ENCODE measurements around the gene ADAMTSL1. TPM values are rescaled to one million over a fixed set of nuclear protein-coding genes. Genes with fewer than 3 reads are reported as not detected.

The ADAMTSL1 gene
- polyA plus RNA-seq, 2 of the 4 experiments (the other 2 are of a cell fraction): 0.03 TPM; not detected in 1

- ChIA-PET POLR2A (no interaction called here), CTCF (no interaction called here)
- H3K4me1 ChIP-seq: no peaks in the 10 kb centered on the region
- no peaks in the 10 kb centered on the region for H3K9me3 ChIP-seq
- ATAC-seq (no peak), DNase-seq (ENCODE audit: low read depth in 1 of 2, low spot score in 1 of 2) (no peak), FAIRE-seq (no peak)
- no peak overlapping the region for H3K4me2 ChIP-seq
- H3K27ac ChIP-seq: no peak overlapping the region
- TF ChIP-seq, protein P1, sequence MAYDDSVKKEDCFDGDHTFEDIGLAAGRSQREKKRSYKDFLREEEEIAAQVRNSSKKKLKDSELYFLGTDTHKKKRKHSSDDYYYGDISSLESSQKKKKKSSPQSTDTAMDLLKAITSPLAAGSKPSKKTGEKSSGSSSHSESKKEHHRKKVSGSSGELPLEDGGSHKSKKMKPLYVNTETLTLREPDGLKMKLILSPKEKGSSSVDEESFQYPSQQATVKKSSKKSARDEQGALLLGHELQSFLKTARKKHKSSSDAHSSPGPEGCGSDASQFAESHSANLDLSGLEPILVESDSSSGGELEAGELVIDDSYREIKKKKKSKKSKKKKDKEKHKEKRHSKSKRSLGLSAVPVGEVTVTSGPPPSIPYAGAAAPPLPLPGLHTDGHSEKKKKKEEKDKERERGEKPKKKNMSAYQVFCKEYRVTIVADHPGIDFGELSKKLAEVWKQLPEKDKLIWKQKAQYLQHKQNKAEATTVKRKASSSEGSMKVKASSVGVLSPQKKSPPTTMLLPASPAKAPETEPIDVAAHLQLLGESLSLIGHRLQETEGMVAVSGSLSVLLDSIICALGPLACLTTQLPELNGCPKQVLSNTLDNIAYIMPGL (CRISPR knock-in tag; IDR thresholded peaks at IDR 0.05; ENCODE audit: borderline replicate concordance): no peak
- TF ChIP-seq POLR2A (IDR thresholded peaks at IDR 0.05; ENCODE audit: low read length) (no peak), GATA3 (IDR thresholded peaks at IDR 0.05; ENCODE audit: borderline replicate concordance) (no peak), MAX (IDR thresholded peaks at IDR 0.05) (no peak), BHLHE40 (IDR thresholded peaks at IDR 0.05; ENCODE audit: low read depth, low read length) (no peak), NR3C1 (IDR thresholded peaks at IDR 0.05) (no peak), CBX2 (IDR thresholded peaks at IDR 0.05; ENCODE audit: borderline replicate concordance, low read depth) (no peak), MYC (IDR thresholded peaks at IDR 0.05; ENCODE audit: borderline replicate concordance, low read length) (no peak), EP300 (IDR thresholded peaks at IDR 0.05) (no peak), HOXB13 (CRISPR knock-in tag; IDR thresholded peaks at IDR 0.05; ENCODE audit: low read depth) (no peak), CHD4 (IDR thresholded peaks at IDR 0.05; ENCODE audit: borderline replicate concordance) (no peak), HES2 (IDR thresholded peaks at IDR 0.05) (no peak), RCOR1 (IDR thresholded peaks at IDR 0.05; ENCODE audit: low read depth, low read length) (no peak), CBX8 (IDR thresholded peaks at IDR 0.05) (no peak), FOSB (CRISPR knock-in tag; IDR thresholded peaks at IDR 0.05) (no peak)
- H3K4me3 ChIP-seq: no peak overlapping the region
- WGBS (ENCODE audit: missing lambda C conversion rate): 33% methylated on average over 5 of the region's 5 CpGs
These were observed 233.1 kb downstream of the ADAMTSL1 start for GRCh38 chr9:18707061-18707461.

DNA sequence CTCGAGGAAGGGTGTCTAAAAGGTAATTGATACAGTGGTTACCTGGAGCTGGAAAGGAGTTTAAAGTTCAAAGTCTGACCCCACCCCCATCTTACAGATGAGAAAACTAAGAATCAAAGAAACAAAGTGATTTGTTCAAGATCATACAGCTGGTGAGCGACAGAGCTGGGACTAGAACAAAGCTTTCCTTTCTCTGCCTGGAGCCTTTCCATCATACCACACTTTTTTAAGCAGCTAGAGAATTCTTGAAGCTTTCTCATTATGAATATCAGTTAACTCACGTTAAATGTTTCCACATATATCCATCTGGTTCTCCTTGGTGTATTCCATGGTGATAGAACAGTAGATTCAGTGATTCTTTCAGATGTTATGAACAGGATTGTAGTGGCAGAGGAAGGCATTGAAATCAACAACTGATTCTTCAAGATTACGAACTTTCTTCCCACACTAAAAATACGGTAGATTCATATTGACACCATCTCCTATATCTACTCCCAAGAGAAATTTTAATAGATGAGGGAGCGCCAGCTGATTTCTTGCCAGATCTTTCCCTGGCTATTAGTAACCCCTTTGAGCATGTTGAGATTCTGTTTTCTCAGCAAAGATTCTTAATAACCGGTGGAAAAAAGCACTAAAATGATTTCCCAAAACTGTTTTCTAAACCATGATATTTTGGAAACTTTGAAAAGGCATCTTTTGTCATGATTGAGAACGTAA is 233.7 kb downstream of the ADAMTSL1 start:
- no peak for TF ChIP-seq FOXS1 (CRISPR knock-in tag; IDR thresholded peaks at IDR 0.05)
- no peak for TF ChIP-seq HEYL (CRISPR knock-in tag; IDR thresholded peaks at IDR 0.05)
- H3K9me3 ChIP-seq: no peaks in the 10 kb centered on the region
- H3K4me1 ChIP-seq: no peaks in the 10 kb centered on the region
- FAIRE-seq (no peak), DNase-seq (ENCODE audit: low read depth in 1 of 2, low spot score in 1 of 2) (no peak), ATAC-seq (no peak)
- H3K4me2 ChIP-seq: no peak overlapping the region
- H3K4me3 ChIP-seq: no peak overlapping the region
- POLR2A ChIA-PET: no interaction called here
- WGBS (ENCODE audit: missing lambda C conversion rate): 39% methylated on average over 8 of the region's 8 CpGs
- no peak overlapping the region for H3K27ac ChIP-seq
- CTCF ChIA-PET: no interaction called here

DNA sequence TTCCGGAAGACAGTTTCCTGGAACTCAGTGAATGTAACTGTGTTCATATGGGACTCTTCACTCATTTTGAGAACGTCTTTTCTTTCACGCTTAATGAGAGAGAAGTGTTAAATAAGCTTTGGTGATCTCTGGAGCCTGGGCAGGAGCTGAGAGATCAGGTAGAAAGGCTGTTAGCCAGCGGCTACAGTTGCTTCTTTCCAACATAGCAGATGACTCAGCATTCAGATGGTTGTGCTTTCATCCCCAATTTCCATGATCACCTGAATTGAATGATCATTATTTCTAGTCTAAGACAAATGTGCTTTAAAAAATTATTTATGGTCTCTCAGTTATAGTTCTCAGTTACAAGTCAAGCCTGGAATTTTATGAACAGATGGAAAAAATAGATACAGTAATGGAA is 234.5 kb downstream of the ADAMTSL1 start:
- FAIRE-seq: no peak
- Histone ChIP-seq H3K4me1 (no peaks in the 10 kb centered on the region), H3K27ac (no peak overlapping the region), H3K4me3 (no peak overlapping the region), H3K4me2 (no peak overlapping the region), H3K9me3 (no peaks in the 10 kb centered on the region)
- WGBS (ENCODE audit: missing lambda C conversion rate): 48% methylated on average over 4 of the region's 4 CpGs
- ChIA-PET POLR2A (no interaction called here), CTCF (no interaction called here)
- no peak for ATAC-seq
- DNase-seq (ENCODE audit: low read depth in 1 of 2, low spot score in 1 of 2): no peak
- TF ChIP-seq NPAS2 (CRISPR knock-in tag; IDR thresholded peaks at IDR 0.05; ENCODE audit: borderline replicate concordance) (no peak), FOXS1 (CRISPR knock-in tag; IDR thresholded peaks at IDR 0.05) (no peak), REST (IDR thresholded peaks at IDR 0.05) (no peak), NFE2L2 (conservative IDR thresholded peaks at IDR 0.05; ENCODE audit: low read length) (0 out of 2 replicates have a peak, but pooled peaks have one; percentile 6), ZC3H11A (IDR thresholded peaks at IDR 0.05) (no peak), ESRRA (IDR thresholded peaks at IDR 0.05; ENCODE audit: borderline replicate concordance, low read length) (no peak), CHD2 (IDR thresholded peaks at IDR 0.05; ENCODE audit: low read length, partially characterized antibody) (no peak), HDAC2 (IDR thresholded peaks at IDR 0.05) (no peak), CHD4 (IDR thresholded peaks at IDR 0.05; ENCODE audit: borderline replicate concordance) (no peak), USF2 (IDR thresholded peaks at IDR 0.05) (no peak), PHF8 (IDR thresholded peaks at IDR 0.05; ENCODE audit: borderline replicate concordance, low read depth) (no peak), HOXB5 (CRISPR knock-in tag; IDR thresholded peaks at IDR 0.05) (no peak), MYC (IDR thresholded peaks at IDR 0.05; ENCODE audit: borderline replicate concordance, low read length) (no peak)
- TF ChIP-seq, protein P1 (CRISPR knock-in tag; IDR thresholded peaks at IDR 0.05; ENCODE audit: borderline replicate concordance): no peak
